ENCODE data around the gene RBM24. TPM values are rescaled to one million over a fixed set of nuclear protein-coding genes. Genes with fewer than 3 reads are reported as not detected.

Gene RBM24
- total RNA-seq, 1 donor from 2014 or later, result 5.4 TPM

GRCh38 chr6:17283074-17283473 lies 1.9 kb downstream of the RBM24 start:
- Histone ChIP-seq H3K4me1 (peaks cover 0 to 3% of the 10 kb centered on the region in 2 donors), H3K27ac (no peak overlapping the region), H3K9me3 (no peaks in the 10 kb centered on the region), H3K36me3 (no peaks in the 10 kb centered on the region), H3K4me3 (peak overlapping the region in 1 of 2 donors; percentile 97), H3K27me3 (no peaks in the 10 kb centered on the region)
- DNase-seq (ENCODE audit: low spot score in 2 of 2), result no peak
- TF ChIP-seq, protein P1, sequence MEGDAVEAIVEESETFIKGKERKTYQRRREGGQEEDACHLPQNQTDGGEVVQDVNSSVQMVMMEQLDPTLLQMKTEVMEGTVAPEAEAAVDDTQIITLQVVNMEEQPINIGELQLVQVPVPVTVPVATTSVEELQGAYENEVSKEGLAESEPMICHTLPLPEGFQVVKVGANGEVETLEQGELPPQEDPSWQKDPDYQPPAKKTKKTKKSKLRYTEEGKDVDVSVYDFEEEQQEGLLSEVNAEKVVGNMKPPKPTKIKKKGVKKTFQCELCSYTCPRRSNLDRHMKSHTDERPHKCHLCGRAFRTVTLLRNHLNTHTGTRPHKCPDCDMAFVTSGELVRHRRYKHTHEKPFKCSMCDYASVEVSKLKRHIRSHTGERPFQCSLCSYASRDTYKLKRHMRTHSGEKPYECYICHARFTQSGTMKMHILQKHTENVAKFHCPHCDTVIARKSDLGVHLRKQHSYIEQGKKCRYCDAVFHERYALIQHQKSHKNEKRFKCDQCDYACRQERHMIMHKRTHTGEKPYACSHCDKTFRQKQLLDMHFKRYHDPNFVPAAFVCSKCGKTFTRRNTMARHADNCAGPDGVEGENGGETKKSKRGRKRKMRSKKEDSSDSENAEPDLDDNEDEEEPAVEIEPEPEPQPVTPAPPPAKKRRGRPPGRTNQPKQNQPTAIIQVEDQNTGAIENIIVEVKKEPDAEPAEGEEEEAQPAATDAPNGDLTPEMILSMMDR (IDR thresholded peaks at IDR 0.05), result no peak
- intact Hi-C loops (cut with DNase I), result loop anchor here (5.0 kb wide), 2 partner anchors 71 to 109 kb away; partner anchors contain the start of gene CAP2

GRCh38 chr6:17289630-17290061 lies 8.5 kb downstream of the RBM24 start:
- no peaks in the 10 kb centered on the region for H3K9me3 ChIP-seq
- H3K36me3 ChIP-seq, result no peaks in the 10 kb centered on the region
- peak; percentile 56 to 82 for DNase-seq (ENCODE audit: low spot score in 2 of 2)
- peak overlapping the region in 1 of 2 donors; percentile 55 for H3K4me3 ChIP-seq
- H3K27ac ChIP-seq, result peak overlapping the region; percentile 41 to 78
- TF ChIP-seq, protein P1 (IDR thresholded peaks at IDR 0.05), result no peak
- intact Hi-C loops (cut with DNase I), result loop anchor here (2.0 kb wide), 1 partner anchor 181 kb away; no protein-coding TSS in a partner anchor
- peaks cover 0 to 7% of the 10 kb centered on the region in 2 donors for H3K4me1 ChIP-seq
- H3K27me3 ChIP-seq, result no peaks in the 10 kb centered on the region

DNA sequence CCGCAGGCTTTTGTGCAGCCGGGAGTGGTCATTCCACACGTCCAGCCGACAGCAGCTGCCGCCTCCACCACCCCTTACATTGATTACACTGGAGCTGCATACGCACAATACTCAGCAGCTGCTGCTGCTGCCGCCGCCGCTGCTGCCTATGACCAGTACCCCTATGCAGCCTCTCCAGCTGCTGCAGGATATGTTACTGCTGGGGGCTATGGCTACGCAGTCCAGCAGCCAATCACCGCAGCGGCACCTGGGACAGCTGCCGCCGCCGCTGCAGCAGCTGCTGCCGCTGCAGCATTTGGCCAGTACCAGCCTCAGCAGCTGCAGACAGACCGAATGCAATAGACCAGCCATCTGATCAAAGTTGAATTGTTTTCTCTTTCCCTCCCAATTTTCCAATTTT lies 10.6 kb downstream of the RBM24 start:
- Histone ChIP-seq H3K27ac (no peak overlapping the region), H3K4me1 (peaks cover 0 to 7% of the 10 kb centered on the region in 2 donors), H3K36me3 (no peaks in the 10 kb centered on the region), H3K4me3 (no peak overlapping the region), H3K9me3 (no peaks in the 10 kb centered on the region), H3K27me3 (no peaks in the 10 kb centered on the region)
- DNase-seq (ENCODE audit: low spot score in 2 of 2), result no peak
- TF ChIP-seq, protein P1 (IDR thresholded peaks at IDR 0.05), result no peak
- intact Hi-C loops (cut with DNase I), result loop anchor here (2.0 kb wide), 1 partner anchor 179 kb away; no protein-coding TSS in a partner anchor

DNA sequence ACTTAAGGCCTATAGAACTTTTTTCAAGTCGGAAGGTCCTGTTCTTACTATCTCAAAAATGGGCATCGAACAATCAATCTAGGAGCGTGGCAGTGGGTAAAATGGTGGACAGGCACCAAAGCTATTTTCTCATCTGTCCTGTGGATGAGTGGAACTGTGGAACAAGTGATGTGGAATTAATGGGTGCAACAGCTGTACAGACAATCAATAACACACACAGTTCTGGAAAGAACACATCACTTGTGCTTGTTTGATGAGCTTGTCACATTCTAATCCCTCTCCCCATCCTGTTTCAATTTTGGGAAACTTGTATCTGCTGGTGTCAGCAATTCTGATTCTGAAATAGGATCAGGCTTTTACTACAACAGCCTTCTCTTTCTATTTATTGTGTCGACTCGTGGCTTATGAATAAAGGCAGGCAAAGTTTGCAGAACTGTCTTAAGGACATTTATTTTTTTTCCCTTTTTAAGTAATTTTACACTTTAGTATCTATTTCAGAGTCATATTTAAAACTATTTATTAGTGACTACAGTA lies 11.5 kb downstream of the RBM24 start:
- no peak overlapping the region for H3K27ac ChIP-seq
- H3K36me3 ChIP-seq, result no peaks in the 10 kb centered on the region
- DNase-seq (ENCODE audit: low spot score in 2 of 2), result no peak
- TF ChIP-seq, protein P1 (IDR thresholded peaks at IDR 0.05), result no peak
- no peak overlapping the region for H3K4me3 ChIP-seq
- intact Hi-C loops (cut with DNase I), result no loop called here
- peaks cover 0 to 7% of the 10 kb centered on the region in 2 donors for H3K4me1 ChIP-seq
- H3K27me3 ChIP-seq, result no peaks in the 10 kb centered on the region
- H3K9me3 ChIP-seq, result no peaks in the 10 kb centered on the region

DNA sequence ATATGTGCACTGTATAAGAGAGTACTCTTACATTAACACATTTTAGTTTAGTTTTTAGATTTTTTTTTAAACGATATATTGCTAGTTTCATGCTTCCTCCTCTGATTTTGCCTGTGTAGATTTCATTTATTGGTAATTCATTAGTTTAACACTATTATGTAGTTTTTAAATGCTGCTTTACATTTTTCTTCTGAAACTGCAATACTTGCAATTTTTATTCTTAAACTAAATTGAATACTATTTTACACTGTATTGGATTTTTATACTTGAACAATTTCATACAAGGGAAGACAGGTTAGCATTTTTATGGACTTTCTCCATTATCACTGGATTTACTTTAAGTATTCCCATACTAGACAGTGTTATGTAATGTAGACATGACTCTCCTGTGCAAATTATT lies 12.2 kb downstream of the RBM24 start:
- H3K4me3 ChIP-seq, result no peak overlapping the region
- intact Hi-C loops (cut with DNase I), result no loop called here
- H3K27me3 ChIP-seq, result no peaks in the 10 kb centered on the region
- no peaks in the 10 kb centered on the region for H3K36me3 ChIP-seq
- H3K9me3 ChIP-seq, result no peaks in the 10 kb centered on the region
- H3K4me1 ChIP-seq, result peaks cover 0 to 7% of the 10 kb centered on the region in 2 donors
- TF ChIP-seq, protein P1 (IDR thresholded peaks at IDR 0.05), result no peak
- DNase-seq (ENCODE audit: low spot score in 2 of 2), result no peak
- H3K27ac ChIP-seq, result no peak overlapping the region

All from ascending aorta (tissue), 2 donors.